Astrocyte (in vitro differentiated cells and primary cell): ENCODE results near the gene COL23A1.

Experiments used
- CTCF ChIP-seq: IDR thresholded peaks from 2 replicates; pipeline ENCODE4 v1.5.1; 2011; ENCODE audit warnings: low read depth, mild to moderate bottlenecking, inconsistent platforms, low read length, moderate library complexity; ENCODE audit not compliant: insufficient read depth
- EZH2 ChIP-seq: IDR thresholded peaks from 2 replicates; pipeline ENCODE4 v1.6.1; 2012; ENCODE audit warnings: mild to moderate bottlenecking, low read length, inconsistent platforms; ENCODE audit not compliant: insufficient read depth

- TF ChIP-seq CTCF (no peak), EZH2 (no peak)
Measured at GRCh38 chr5:178423431-178423830, 166.8 kb downstream of the COL23A1 start.
